Calu3 (cell line): ENCODE measurements around the gene CACNA1C. TPM values are rescaled to one million over a fixed set of nuclear protein-coding genes. Genes with fewer than 3 reads are reported as not detected.

Source experiments
- BruUV-seq: library from RNA; stranded (reverse); fragments of 400-500 nt; replicated peaks from 2 replicates; lab custom pipeline; 2021; lab: Mats Ljungman, UMichigan
- CTCF ChIA-PET: fragments of 300-600 bp; sonication (Branson Sonifier 250); formaldehyde crosslinking; loops from one replicate; lab custom pipeline; 2022; ENCODE audit warnings: antibody characterized with exemption; lab: Charles Lee
- DNase-seq: peaks from one replicate; pipeline ENCODE4 v3.0.0; 2022
- H3K27ac Mint-ChIP-seq: one replicate; pipeline ENCODE4 v1.8.0; 2022; ENCODE audit warnings: mixed read lengths; ENCODE audit not compliant: unreplicated experiment
- H3K27me3 Mint-ChIP-seq: one replicate; pipeline ENCODE4 v1.8.0; 2022; ENCODE audit warnings: mixed read lengths; ENCODE audit not compliant: unreplicated experiment
- H3K36me3 Mint-ChIP-seq: one replicate; pipeline ENCODE4 v1.8.0; 2022; ENCODE audit warnings: mild to moderate bottlenecking, moderate library complexity, mixed read lengths; ENCODE audit not compliant: insufficient read depth, unreplicated experiment
- H3K4me1 Mint-ChIP-seq: one replicate; pipeline ENCODE4 v1.8.0; 2022; ENCODE audit warnings: mild to moderate bottlenecking, low read depth, mixed read lengths; ENCODE audit not compliant: unreplicated experiment
- H3K4me3 Mint-ChIP-seq: one replicate; pipeline ENCODE4 v1.8.0; 2022; ENCODE audit warnings: mild to moderate bottlenecking, low read depth, moderate library complexity, mixed read lengths; ENCODE audit not compliant: unreplicated experiment
- H3K9me3 Mint-ChIP-seq: one replicate; pipeline ENCODE4 v1.8.0; 2022; ENCODE audit warnings: low read depth, mixed read lengths; ENCODE audit not compliant: unreplicated experiment
- intact Hi-C: fragments of 100-400 bp; cut with micrococcal nuclease; formaldehyde crosslinking; loops from one replicate; pipeline ENCODE4 v1.10.0; 2022; ENCODE audit not compliant: unreplicated experiment
- total RNA-seq: library from RNA; stranded (reverse); gene quantifications from 2 replicates; pipeline ENCODE4 v1.2.3, GENCODE V29; 2022
- TF ChIP-seq, protein P1 (sequence below): fragments of 200-600 bp; IDR thresholded peaks from one replicate; pipeline ENCODE4 v1.8.0; 2022; ENCODE audit warnings: antibody characterized with exemption; ENCODE audit not compliant: unreplicated experiment

The CACNA1C gene
- total RNA-seq, 1 experiment from 2014 or later, result not detected

GRCh38 chr12:2609020-2609419 lies 556.2 kb downstream of the CACNA1C start:
- H3K27me3 Mint-ChIP-seq, result peaks cover 97% of the 10 kb centered on the region
- TF ChIP-seq, protein P1, sequence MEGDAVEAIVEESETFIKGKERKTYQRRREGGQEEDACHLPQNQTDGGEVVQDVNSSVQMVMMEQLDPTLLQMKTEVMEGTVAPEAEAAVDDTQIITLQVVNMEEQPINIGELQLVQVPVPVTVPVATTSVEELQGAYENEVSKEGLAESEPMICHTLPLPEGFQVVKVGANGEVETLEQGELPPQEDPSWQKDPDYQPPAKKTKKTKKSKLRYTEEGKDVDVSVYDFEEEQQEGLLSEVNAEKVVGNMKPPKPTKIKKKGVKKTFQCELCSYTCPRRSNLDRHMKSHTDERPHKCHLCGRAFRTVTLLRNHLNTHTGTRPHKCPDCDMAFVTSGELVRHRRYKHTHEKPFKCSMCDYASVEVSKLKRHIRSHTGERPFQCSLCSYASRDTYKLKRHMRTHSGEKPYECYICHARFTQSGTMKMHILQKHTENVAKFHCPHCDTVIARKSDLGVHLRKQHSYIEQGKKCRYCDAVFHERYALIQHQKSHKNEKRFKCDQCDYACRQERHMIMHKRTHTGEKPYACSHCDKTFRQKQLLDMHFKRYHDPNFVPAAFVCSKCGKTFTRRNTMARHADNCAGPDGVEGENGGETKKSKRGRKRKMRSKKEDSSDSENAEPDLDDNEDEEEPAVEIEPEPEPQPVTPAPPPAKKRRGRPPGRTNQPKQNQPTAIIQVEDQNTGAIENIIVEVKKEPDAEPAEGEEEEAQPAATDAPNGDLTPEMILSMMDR, result no peak
- intact Hi-C loops, result no loop called here

DNA sequence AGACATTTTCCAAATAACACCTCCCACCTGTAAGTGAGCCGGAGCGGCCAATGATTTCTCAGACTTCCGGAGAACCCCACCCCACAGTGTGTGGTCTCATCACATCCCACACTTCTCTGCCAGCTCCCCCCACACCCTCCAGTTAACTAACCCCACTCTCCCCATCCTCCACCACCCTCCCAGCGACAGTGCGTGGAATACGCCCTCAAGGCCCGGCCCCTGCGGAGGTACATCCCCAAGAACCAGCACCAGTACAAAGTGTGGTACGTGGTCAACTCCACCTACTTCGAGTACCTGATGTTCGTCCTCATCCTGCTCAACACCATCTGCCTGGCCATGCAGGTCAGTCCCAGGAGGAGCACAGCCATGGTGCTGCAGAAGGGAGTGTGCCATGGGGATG lies 557.6 kb downstream of the CACNA1C start:
- H3K4me1 Mint-ChIP-seq, result peaks cover 8% of the 10 kb centered on the region
- TF ChIP-seq, protein P1, result no peak
- H3K9me3 Mint-ChIP-seq, result no peaks in the 10 kb centered on the region
- no peaks in the 10 kb centered on the region for H3K36me3 Mint-ChIP-seq
- H3K27ac Mint-ChIP-seq, result no peak overlapping the region
- H3K27me3 Mint-ChIP-seq, result peaks cover 100% of the 10 kb centered on the region
- intact Hi-C loops, result no loop called here
- no peak overlapping the region for H3K4me3 Mint-ChIP-seq
- no TSS peak for BruUV-seq
- CTCF ChIA-PET, result no interaction called here
- no peak for DNase-seq

More at GRCh38 chr12:2609020-2609419, 556.2 kb downstream of the CACNA1C start:
- Mint-ChIP-seq H3K27ac (no peak overlapping the region), H3K4me1 (peaks cover 8% of the 10 kb centered on the region), H3K4me3 (no peak overlapping the region), H3K9me3 (no peaks in the 10 kb centered on the region), H3K36me3 (no peaks in the 10 kb centered on the region)
- no TSS peak for BruUV-seq
- no peak for DNase-seq
- CTCF ChIA-PET, result no interaction called here

- TF ChIP-seq, protein P1, result no peak
- H3K27ac Mint-ChIP-seq, result no peak overlapping the region
- intact Hi-C loops, result no loop called here
- no TSS peak for BruUV-seq
- H3K36me3 Mint-ChIP-seq, result no peaks in the 10 kb centered on the region
- CTCF ChIA-PET, result interaction anchor here (0.5 kb wide), 1 partner anchor 147 kb away, joined by 3 read pairs; no protein-coding TSS in a partner anchor
- peaks cover 8% of the 10 kb centered on the region for H3K4me1 Mint-ChIP-seq
- H3K4me3 Mint-ChIP-seq, result no peak overlapping the region
- peaks cover 100% of the 10 kb centered on the region for H3K27me3 Mint-ChIP-seq
- DNase-seq, result no peak
- no peaks in the 10 kb centered on the region for H3K9me3 Mint-ChIP-seq
Measured at GRCh38 chr12:2613326-2614073, 560.7 kb downstream of the CACNA1C start.

DNA sequence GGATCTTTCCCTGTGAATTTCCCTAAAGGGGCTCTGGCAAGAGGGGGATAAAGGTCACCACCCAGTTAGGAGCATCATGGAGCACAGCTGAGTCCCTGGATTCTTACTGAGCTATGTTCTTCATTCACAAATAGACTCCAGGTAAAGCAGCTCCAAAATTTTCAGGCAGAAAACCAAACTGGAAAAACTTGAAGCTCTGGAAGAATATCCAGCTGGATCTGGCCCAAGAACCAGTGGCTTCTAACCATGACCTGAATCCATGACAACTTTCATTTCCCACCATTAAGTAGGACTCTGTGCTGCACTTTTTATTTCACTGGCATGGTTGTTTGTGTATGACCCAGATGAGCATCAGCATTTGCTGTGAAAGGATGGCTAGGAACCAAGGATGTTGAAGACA lies 561.6 kb downstream of the CACNA1C start:
- CTCF ChIA-PET, result no interaction called here
- intact Hi-C loops, result no loop called here

More for the DNA sequence above, 561.6 kb downstream of the CACNA1C start:
- no peak for DNase-seq
- Mint-ChIP-seq H3K27me3 (peaks cover 100% of the 10 kb centered on the region), H3K4me1 (peaks cover 4% of the 10 kb centered on the region), H3K9me3 (no peaks in the 10 kb centered on the region), H3K4me3 (no peak overlapping the region), H3K36me3 (no peaks in the 10 kb centered on the region), H3K27ac (no peak overlapping the region)
- TF ChIP-seq, protein P1, result no peak
- no TSS peak for BruUV-seq
